Measurements from ENCODE around the gene ABCC1. TPM values are rescaled to one million over a fixed set of nuclear protein-coding genes. Genes with fewer than 3 reads are reported as not detected.

ABCC1 gene
- total RNA-seq, 2 experiments from 2014 or later, result 42.9 to 44.8 TPM

GRCh38 chr16:16052916-16053315 is 103.5 kb downstream of the ABCC1 start:
- no peak overlapping the region for H3K27ac ChIP-seq (ENCODE audit: low read depth in 1 of 2, low read length in 2 of 2)
- ATAC-seq (ENCODE audit: poor library complexity) (no peak), DNase-seq (no peak)
- intact Hi-C loops (cut with DNase I, micrococcal nuclease), result no loop called here
- no peak for TF ChIP-seq CTCF (IDR thresholded peaks at IDR 0.05)
- H3K36me3 ChIP-seq (ENCODE audit: insufficient read depth, low read length), result peaks cover 86% of the 10 kb centered on the region
- H3K27me3 ChIP-seq (ENCODE audit: control insufficient read depth in 1 of 2, insufficient read depth in 2 of 2, low read length in 2 of 2), result no peaks in the 10 kb centered on the region
- no peaks in the 10 kb centered on the region for H3K9me3 ChIP-seq (ENCODE audit: control insufficient read depth in 1 of 2, insufficient read depth in 1 of 2, low read length in 2 of 2)
- no peaks in the 10 kb centered on the region for H3K4me1 ChIP-seq (ENCODE audit: insufficient read depth, low read length)
- no peaks in the 10 kb centered on the region for H3K27me3 Mint-ChIP-seq
- no peaks in the 10 kb centered on the region for H3K9me3 Mint-ChIP-seq
- peaks cover 91% of the 10 kb centered on the region for H3K36me3 Mint-ChIP-seq (ENCODE audit: low read depth)
- POLR2A ChIA-PET, result no interaction called here
- H3K27ac Mint-ChIP-seq, result no peak overlapping the region
- no peaks in the 10 kb centered on the region for H3K4me1 Mint-ChIP-seq (ENCODE audit: low read depth)
- CTCF ChIA-PET, result no interaction called here
- no peak overlapping the region for H3K4me3 ChIP-seq (ENCODE audit: low read length)
- H3K4me3 Mint-ChIP-seq, result no peak overlapping the region

- Mint-ChIP-seq H3K4me3 (no peak overlapping the region), H3K27ac (no peak overlapping the region), H3K36me3 (ENCODE audit: low read depth) (peaks cover 74% of the 10 kb centered on the region), H3K27me3 (no peaks in the 10 kb centered on the region), H3K4me1 (ENCODE audit: low read depth) (peaks cover 14% of the 10 kb centered on the region), H3K9me3 (no peaks in the 10 kb centered on the region)
- Histone ChIP-seq H3K36me3 (ENCODE audit: insufficient read depth, low read length) (peaks cover 75% of the 10 kb centered on the region), H3K27me3 (ENCODE audit: control insufficient read depth in 1 of 2, insufficient read depth in 2 of 2, low read length in 2 of 2) (no peaks in the 10 kb centered on the region), H3K4me1 (ENCODE audit: insufficient read depth, low read length) (peaks cover 18% of the 10 kb centered on the region), H3K27ac (ENCODE audit: low read depth in 1 of 2, low read length in 2 of 2) (no peak overlapping the region), H3K4me3 (ENCODE audit: low read length) (no peak overlapping the region), H3K9me3 (ENCODE audit: control insufficient read depth in 1 of 2, insufficient read depth in 1 of 2, low read length in 2 of 2) (no peaks in the 10 kb centered on the region)
- CTCF ChIA-PET, result interaction anchor here (0.9 kb wide), 1 partner anchor 52 kb away, joined by 4 read pairs; no protein-coding TSS in a partner anchor
- ATAC-seq (ENCODE audit: poor library complexity) (no peak), DNase-seq (no peak)
- intact Hi-C loops (cut with DNase I, micrococcal nuclease), result no loop called here
- POLR2A ChIA-PET, result no interaction called here
- TF ChIP-seq CTCF (IDR thresholded peaks at IDR 0.05), result no peak
Measured at GRCh38 chr16:16057102-16057501, 107.7 kb downstream of the ABCC1 start.

- DNase-seq (no peak), ATAC-seq (ENCODE audit: poor library complexity) (no peak)
- H3K4me3 ChIP-seq (ENCODE audit: low read length), result no peak overlapping the region
- Mint-ChIP-seq H3K9me3 (no peaks in the 10 kb centered on the region), H3K4me3 (no peak overlapping the region), H3K27ac (no peak overlapping the region), H3K36me3 (ENCODE audit: low read depth) (peaks cover 67% of the 10 kb centered on the region), H3K27me3 (no peaks in the 10 kb centered on the region), H3K4me1 (ENCODE audit: low read depth) (peaks cover 20% of the 10 kb centered on the region)
- CTCF ChIA-PET, result no interaction called here
- H3K36me3 ChIP-seq (ENCODE audit: insufficient read depth, low read length), result peaks cover 71% of the 10 kb centered on the region
- intact Hi-C loops (cut with DNase I, micrococcal nuclease), result no loop called here
- no peak for TF ChIP-seq CTCF (IDR thresholded peaks at IDR 0.05)
- no peaks in the 10 kb centered on the region for H3K27me3 ChIP-seq (ENCODE audit: control insufficient read depth in 1 of 2, insufficient read depth in 2 of 2, low read length in 2 of 2)
- peaks cover 24% of the 10 kb centered on the region for H3K4me1 ChIP-seq (ENCODE audit: insufficient read depth, low read length)
- POLR2A ChIA-PET, result no interaction called here
- H3K27ac ChIP-seq (ENCODE audit: low read depth in 1 of 2, low read length in 2 of 2), result no peak overlapping the region
- H3K9me3 ChIP-seq (ENCODE audit: control insufficient read depth in 1 of 2, insufficient read depth in 1 of 2, low read length in 2 of 2), result no peaks in the 10 kb centered on the region
Measured at GRCh38 chr16:16059160-16059559, 109.7 kb downstream of the ABCC1 start.

All from CD4-positive, alpha-beta T cell (primary cell).